GM18517 (cell line): ENCODE measurements around the gene SCD.

Experiments
- ATAC-seq: cut with Tn5 transposase; IDR thresholded peaks from one replicate; pipeline ENCODE4 v1.9.1; 2021; ENCODE audit warnings: mild to moderate bottlenecking, moderate library complexity; ENCODE audit not compliant: unreplicated experiment

Gene SCD

GRCh38 chr10:100339236-100339635 is 7.8 kb upstream of the SCD start:
- peak; percentile 55 for ATAC-seq

GRCh38 chr10:100340948-100341847 is 5.8 kb upstream of the SCD start:
- ATAC-seq: no peak

- ATAC-seq: no peak
These were observed 4.9 kb upstream of the SCD start for GRCh38 chr10:100341953-100342626.

GRCh38 chr10:100342627-100342972 is 4.4 kb upstream of the SCD start:
- no peak for ATAC-seq

- ATAC-seq: no peak
These were observed 2.7 kb upstream of the SCD start for GRCh38 chr10:100344241-100344788.

- ATAC-seq: no peak
These were observed 1.3 kb upstream of the SCD start for GRCh38 chr10:100345570-100346330.

GRCh38 chr10:100346351-100346764 is 675 bp upstream of the SCD start:
- peak; percentile 36 for ATAC-seq

GRCh38 chr10:100347568-100348195 is 649 bp downstream of the SCD start:
- no peak for ATAC-seq

GRCh38 chr10:100348389-100348927 is 1.4 kb downstream of the SCD start:
- no peak for ATAC-seq

GRCh38 chr10:100349087-100349486 is 2.1 kb downstream of the SCD start:
- ATAC-seq: no peak

- no peak for ATAC-seq
These were observed 2.6 kb downstream of the SCD start for GRCh38 chr10:100349672-100350071.

- ATAC-seq: no peak
These were observed 4.0 kb downstream of the SCD start for GRCh38 chr10:100350914-100351485.

GRCh38 chr10:100353770-100354485 is 6.9 kb downstream of the SCD start:
- no peak for ATAC-seq

- ATAC-seq: no peak
These were observed 8.1 kb downstream of the SCD start for GRCh38 chr10:100355086-100355485.

- ATAC-seq: no peak
These were observed 9.3 kb downstream of the SCD start for GRCh38 chr10:100356067-100357017.

- ATAC-seq: no peak
These were observed 10.2 kb downstream of the SCD start for GRCh38 chr10:100357059-100357858.

- no peak for ATAC-seq
These were observed 12.0 kb downstream of the SCD start for GRCh38 chr10:100359030-100359432.
